GM18520 (cell line): ENCODE measurements around the gene TES.
"Not testable (repeated sequence)": the region's sequence is repeated elsewhere in the genome, so short reads cannot be mapped to it uniquely, and the experiment has no call there.

Experiments used
- ATAC-seq: cut with Tn5 transposase; IDR thresholded peaks from one replicate; pipeline ENCODE4 v1.9.1; 2021; ENCODE audit not compliant: unreplicated experiment

The TES gene

GRCh38 chr7:116210345-116211005 is at the start of gene TES:
TES (plus strand) TSS chr7:116210539; CDS start chr7:116210708, 169 bp downstream.
- ATAC-seq: peak; percentile 80

GRCh38 chr7:116161728-116162127 is 48.6 kb upstream of the TES start:
- ATAC-seq: no peak

- ATAC-seq: no peak
Observed at GRCh38 chr7:116162254-116162653, 48.1 kb upstream of the TES start.

- ATAC-seq: no peak
Observed at GRCh38 chr7:116162992-116163391, 47.3 kb upstream of the TES start.

- ATAC-seq: no peak
Observed at GRCh38 chr7:116164552-116165306, 45.6 kb upstream of the TES start.

- peak; percentile 57 for ATAC-seq
Observed at GRCh38 chr7:116165717-116166116, 44.6 kb upstream of the TES start.

GRCh38 chr7:116166156-116166555 is 44.2 kb upstream of the TES start:
- no peak for ATAC-seq

GRCh38 chr7:116167177-116167576 is 43.2 kb upstream of the TES start:
- no peak for ATAC-seq

GRCh38 chr7:116169060-116169459 is 41.3 kb upstream of the TES start:
- ATAC-seq: no peak

- ATAC-seq: no peak
Observed at GRCh38 chr7:116170180-116170579, 40.2 kb upstream of the TES start.

- no peak for ATAC-seq
Observed at GRCh38 chr7:116171094-116171493, 39.2 kb upstream of the TES start.

- ATAC-seq: no peak
Observed at GRCh38 chr7:116172353-116172752, 38.0 kb upstream of the TES start.

- peak; percentile 57 for ATAC-seq
Observed at GRCh38 chr7:116173051-116174028, 37.0 kb upstream of the TES start.

- not testable (repeated sequence) for ATAC-seq
Observed at GRCh38 chr7:116175095-116175494, 35.2 kb upstream of the TES start.

GRCh38 chr7:116176226-116176625 is 34.1 kb upstream of the TES start:
- ATAC-seq: no peak

- ATAC-seq: no peak
Observed at GRCh38 chr7:116177009-116177408, 33.3 kb upstream of the TES start.

- peak; percentile 73 for ATAC-seq
Observed at GRCh38 chr7:116180302-116180701, 30.0 kb upstream of the TES start.

GRCh38 chr7:116182023-116182422 is 28.3 kb upstream of the TES start:
- no peak for ATAC-seq

- no peak for ATAC-seq
Observed at GRCh38 chr7:116185450-116185849, 24.9 kb upstream of the TES start.

GRCh38 chr7:116185956-116186355 is 24.4 kb upstream of the TES start:
- ATAC-seq: no peak

- ATAC-seq: no peak
Observed at GRCh38 chr7:116187400-116187799, 22.9 kb upstream of the TES start.
